ENCODE results near the gene C1orf185. TPM values are rescaled to one million over a fixed set of nuclear protein-coding genes. Genes with fewer than 3 reads are reported as not detected.

C1orf185 gene
- total and polyA plus RNA-seq, 2 of the 4 experiments (the other 2 are of a cell fraction) = not detected

- Histone ChIP-seq H2BK15ac (ENCODE audit: low read depth, low read length) (no peak overlapping the region), H4K8ac (ENCODE audit: low read depth in 2 of 2, low read length in 2 of 2) (no peak overlapping the region), H3K18ac (ENCODE audit: low read depth, low read length) (no peak overlapping the region), H3K36me3 (ENCODE audit: control insufficient read depth, insufficient read depth, low read length) (no peaks in the 10 kb centered on the region), H4K91ac (ENCODE audit: insufficient read depth, low read depth, low read length) (no peak overlapping the region), H2AK5ac (ENCODE audit: low read depth, low read length) (no peak overlapping the region), H3K79me1 (ENCODE audit: low read depth in 1 of 2, low read length in 2 of 2) (no peaks in the 10 kb centered on the region), H3K4me1 (ENCODE audit: control insufficient read depth, insufficient read depth, low read length) (no peaks in the 10 kb centered on the region), H2AK9ac (replicated peaks; ENCODE audit: low read depth, low read length, poor library complexity) (no peak overlapping the region), H3K27ac (ENCODE audit: insufficient read depth, low read length) (no peak overlapping the region), H2AFZ (replicated peaks; ENCODE audit: low read length, poor library complexity) (no peak overlapping the region), H3K4me2 (ENCODE audit: low read depth, low read length) (no peak overlapping the region), H4K20me1 (ENCODE audit: insufficient read depth, low read length) (no peaks in the 10 kb centered on the region), H2BK5ac (ENCODE audit: low read depth, low read length, poor library complexity, severe bottlenecking) (no peak overlapping the region), H3K9me1 (ENCODE audit: insufficient read depth, low read length) (peaks cover 2% of the 10 kb centered on the region; the same call in 1 of the 2 replicates), H3K23ac (ENCODE audit: low read depth, low read length) (no peak overlapping the region), H4K5ac (ENCODE audit: low read depth, low read length) (no peak overlapping the region), H3K14ac (replicated peaks; ENCODE audit: low read depth, low read length) (no peak overlapping the region), H3K4ac (ENCODE audit: low read depth, low read length) (no peak overlapping the region), H3K27me3 (ENCODE audit: control insufficient read depth, insufficient read depth, low read length) (peaks cover 5% of the 10 kb centered on the region), H3K56ac (ENCODE audit: extremely low read depth, insufficient read depth, low read length) (no peak overlapping the region), H3K9ac (ENCODE audit: low read depth, low read length) (no peak overlapping the region), H3K4me3 (ENCODE audit: insufficient read depth, low read depth, low read length) (no peak overlapping the region), H3K9me3 (ENCODE audit: control insufficient read depth, insufficient read depth, low read length) (no peaks in the 10 kb centered on the region), H2BK20ac (ENCODE audit: low read depth, low read length) (no peak overlapping the region), H2BK120ac (ENCODE audit: low read depth, low read length) (peak overlapping the region; percentile 14; the same call in 1 of the 2 replicates)
- intact Hi-C loops (cut with micrococcal nuclease) (no loop called here), in situ Hi-C loops (cut with MboI; ENCODE audit: low sequenced_read_pairs) (no loop called here), dilution Hi-C loops (cut with HindIII; ENCODE audit: low sequenced_read_pairs, unreplicated experiment) (no loop called here)
- TF ChIP-seq POLR2A (IDR thresholded peaks at IDR 0.05; ENCODE audit: low read depth, low read length) (no peak), ELK1 (IDR thresholded peaks at IDR 0.05; ENCODE audit: borderline replicate concordance, low read depth, low read length) (no peak), RAD21 (IDR thresholded peaks at IDR 0.05; ENCODE audit: low read length) (no peak), BHLHE40 (IDR thresholded peaks at IDR 0.05; ENCODE audit: low read depth, low read length) (no peak), RFX5 (IDR thresholded peaks at IDR 0.05; ENCODE audit: low read depth, low read length) (no peak), NFE2L2 (IDR thresholded peaks at IDR 0.05; ENCODE audit: low read depth, low read length) (no peak), RCOR1 (IDR thresholded peaks at IDR 0.05; ENCODE audit: insufficient replicate concordance, low read length) (no peak), FOS (IDR thresholded peaks at IDR 0.05; ENCODE audit: low read depth, low read length) (no peak)
- BruUV-seq (replicated peaks) = no TSS peak
- DNase-seq (no peak), ATAC-seq (ENCODE audit: low read depth) (no peak)
- ChIA-PET CTCF (interaction anchor here (0.6 to 0.7 kb wide), 2 partner anchors 9 to 14 kb away, joined by 3 read pairs; no protein-coding TSS in a partner anchor), POLR2A (ENCODE audit: unreplicated experiment) (no interaction called here)
These were observed 32.0 kb upstream of the C1orf185 start for GRCh38 chr1:51070011-51070410.
